ENCODE results near the gene KRTAP5-8.

GRCh38 chr11:71535825-71536224, 2.0 kb upstream of the KRTAP5-8 start:
- TF ChIP-seq CTCF (IDR thresholded peaks at IDR 0.05) (no peak), POLR2A (IDR thresholded peaks at IDR 0.05) (no peak), POLR2AphosphoS5 (IDR thresholded peaks at IDR 0.05) (no peak)
